HPDE6-E6E7 (cell line): ENCODE results near the gene AHI1.

Experiments
- DNase-seq: peaks from one replicate; pipeline ENCODE4 v3.0.0; 2011; ENCODE audit warnings: missing footprints; ENCODE audit errors: extremely low spot score

Gene AHI1

DNA sequence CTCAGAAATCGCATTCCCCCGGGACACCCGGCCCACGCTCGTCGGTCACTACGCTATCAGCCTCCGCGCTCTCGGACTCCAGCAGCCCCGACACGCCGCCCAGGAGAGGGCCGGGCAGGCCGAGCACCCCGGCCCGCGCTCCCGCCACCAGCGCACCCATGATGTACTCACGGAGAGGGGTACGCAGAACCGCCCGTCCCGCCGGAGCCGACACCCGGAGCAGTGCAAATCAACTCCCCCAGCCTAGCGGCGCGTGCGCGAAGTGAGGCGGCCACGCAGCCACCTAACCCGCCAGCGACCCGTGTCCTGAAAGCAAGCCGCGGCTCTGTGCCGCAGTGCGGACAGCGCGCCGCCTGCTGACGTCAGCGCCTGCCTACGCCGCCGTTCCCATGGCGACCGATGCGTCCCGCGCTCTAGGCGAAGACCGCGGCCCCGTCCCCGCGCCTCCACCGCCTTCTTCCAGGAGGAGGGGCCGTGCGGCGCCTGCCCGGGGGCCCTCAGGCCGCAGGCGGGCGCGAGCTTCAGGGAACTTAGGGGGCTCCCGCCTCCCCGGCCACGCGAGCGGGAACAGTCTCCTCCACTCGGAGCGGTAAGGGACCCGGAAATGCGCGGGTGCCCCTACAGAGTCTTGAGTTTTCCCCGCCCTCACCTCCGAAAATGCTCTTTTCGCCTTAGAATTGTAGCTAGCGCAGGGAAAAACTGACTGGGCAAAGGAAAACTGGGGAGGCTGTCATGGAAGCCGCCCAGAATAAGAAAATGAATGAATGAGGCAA is at the start of gene AHI1:
Gene AHI1, minus strand, starts transcription at position 329 of the 773 bp plus-strand sequence. CDS start 5,503 bp downstream, outside the sequence.
- DNase-seq = peak; percentile 74

GRCh38 chr6:135546680-135547418 is 49.3 kb upstream of the AHI1 start:
- no peak for DNase-seq

- no peak for DNase-seq
Measured at GRCh38 chr6:135546206-135546605, 48.7 kb upstream of the AHI1 start.

DNA sequence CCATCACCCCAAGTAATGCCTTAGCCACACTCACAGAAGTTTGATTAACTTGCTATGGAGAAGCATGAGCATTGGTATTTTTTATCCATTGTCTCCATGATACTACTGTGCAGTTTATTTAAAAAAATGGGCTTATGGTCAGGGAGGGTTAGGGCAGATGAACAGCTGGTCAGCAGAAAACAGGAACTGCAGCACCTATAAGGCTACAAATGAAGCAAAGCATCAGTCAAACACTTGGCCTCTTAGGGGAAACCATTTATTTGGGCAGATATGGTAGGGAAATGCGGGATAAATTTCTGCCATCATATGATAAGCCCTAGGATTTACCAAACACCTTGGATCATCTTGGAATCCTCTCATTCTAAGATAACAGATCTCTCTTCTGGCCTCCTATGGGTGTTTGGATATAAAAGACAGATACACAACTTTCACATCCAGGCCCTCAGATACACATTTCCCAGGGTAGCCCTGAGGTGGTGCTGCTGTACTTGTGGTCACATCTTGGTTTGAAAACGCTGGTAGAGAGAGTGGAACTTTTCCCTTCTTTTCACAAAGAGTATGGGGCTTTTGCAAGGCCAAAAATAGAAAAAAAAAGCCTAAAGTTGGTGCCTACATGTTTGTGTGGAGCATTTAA is 42.8 kb upstream of the AHI1 start:
- no peak for DNase-seq

GRCh38 chr6:135537741-135538301 is 40.3 kb upstream of the AHI1 start:
- peak; percentile 58 for DNase-seq

DNA sequence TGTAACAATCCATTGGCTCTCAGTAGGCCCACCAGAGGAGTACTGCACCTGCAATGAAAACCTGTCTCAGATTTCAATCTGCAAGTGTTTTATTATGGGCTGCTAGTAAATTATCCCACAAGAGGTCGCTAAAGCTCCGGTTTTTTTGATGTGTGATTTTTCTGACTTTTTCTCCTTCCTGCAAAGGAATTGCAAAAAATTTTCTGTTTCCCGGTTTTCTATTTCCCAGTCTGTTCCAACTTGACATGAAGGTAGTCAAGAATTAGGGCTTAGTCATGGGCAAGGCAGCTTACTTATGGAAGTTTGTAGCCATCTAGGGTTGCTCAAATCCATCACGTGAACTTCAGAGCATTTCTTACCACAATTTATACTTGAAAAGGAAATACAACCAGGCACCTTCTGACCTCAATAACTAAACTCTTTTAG is 38.5 kb upstream of the AHI1 start:
- peak; percentile 31 for DNase-seq

DNA sequence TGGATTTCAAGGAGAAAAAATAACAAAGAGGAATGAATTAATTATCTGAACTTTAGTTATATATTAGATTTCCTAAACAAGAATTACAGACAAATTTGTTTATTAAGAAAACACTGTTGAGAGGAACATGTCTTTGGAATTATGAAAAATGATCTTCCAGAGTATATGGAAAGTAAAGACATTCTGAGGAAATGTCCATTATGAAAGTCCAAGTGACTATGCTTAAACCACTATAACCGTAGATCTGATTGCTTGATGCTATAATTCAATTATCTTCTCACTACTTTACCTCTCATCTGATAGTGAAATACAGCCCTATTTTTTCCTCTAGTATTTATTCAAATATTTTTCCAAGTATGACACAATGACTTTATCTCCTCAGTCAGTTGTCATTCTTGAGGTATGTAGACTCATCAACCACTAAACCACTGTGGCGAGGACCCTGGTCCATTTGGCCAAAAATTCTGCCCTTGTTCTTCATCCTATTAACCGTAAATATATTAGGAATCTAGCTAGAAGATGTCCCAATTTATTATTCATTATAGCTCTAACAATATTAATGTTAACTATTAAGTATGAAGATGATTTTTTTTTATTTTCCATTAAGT is 37.3 kb upstream of the AHI1 start:
- no peak for DNase-seq

- no peak for DNase-seq
Measured at GRCh38 chr6:135532559-135532958, 35.0 kb upstream of the AHI1 start.

DNA sequence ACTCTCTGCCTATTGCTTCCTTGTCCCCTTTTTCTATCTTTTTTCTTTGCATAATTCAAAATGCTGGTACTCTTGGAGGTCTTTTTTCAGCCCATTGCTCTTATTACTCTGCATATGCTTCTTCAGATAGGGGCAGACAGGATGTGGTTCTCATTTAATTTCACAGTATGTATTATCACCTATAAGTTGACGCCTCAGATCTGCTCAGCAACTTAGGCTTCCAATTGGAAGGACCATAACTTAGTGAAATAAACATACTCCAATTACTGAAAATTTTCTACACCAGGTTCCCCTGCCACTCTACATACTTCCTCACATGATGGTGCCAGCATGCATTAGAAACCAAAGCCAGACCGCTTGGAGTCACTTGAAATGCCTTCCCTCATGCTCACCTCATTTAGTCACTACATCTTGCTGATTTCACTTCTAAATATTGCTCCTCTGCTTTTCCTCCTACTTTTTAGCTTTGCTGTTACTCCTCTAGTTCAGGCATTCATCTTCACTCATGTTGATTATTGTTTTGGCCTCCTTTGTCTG is 34.5 kb upstream of the AHI1 start:
- no peak for DNase-seq

GRCh38 chr6:135530113-135530512 is 32.6 kb upstream of the AHI1 start:
- no peak for DNase-seq

DNA sequence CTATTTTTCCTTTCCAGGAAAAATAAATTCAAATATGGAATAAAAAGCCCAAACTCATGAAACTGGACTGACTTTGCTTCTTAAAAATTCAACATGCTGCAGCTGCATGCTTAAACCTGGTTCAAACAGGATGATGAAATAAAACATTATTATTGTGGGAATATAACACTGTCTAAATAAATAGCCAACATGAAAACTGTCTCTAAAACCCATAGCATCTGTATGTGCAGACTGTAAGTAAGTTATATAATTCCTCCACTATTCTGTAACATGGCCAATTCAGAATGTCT is 30.4 kb upstream of the AHI1 start:
- DNase-seq = no peak

GRCh38 chr6:135527116-135527959 is 29.8 kb upstream of the AHI1 start:
- DNase-seq = no peak

GRCh38 chr6:135525594-135525993 is 28.1 kb upstream of the AHI1 start:
- DNase-seq = no peak

DNA sequence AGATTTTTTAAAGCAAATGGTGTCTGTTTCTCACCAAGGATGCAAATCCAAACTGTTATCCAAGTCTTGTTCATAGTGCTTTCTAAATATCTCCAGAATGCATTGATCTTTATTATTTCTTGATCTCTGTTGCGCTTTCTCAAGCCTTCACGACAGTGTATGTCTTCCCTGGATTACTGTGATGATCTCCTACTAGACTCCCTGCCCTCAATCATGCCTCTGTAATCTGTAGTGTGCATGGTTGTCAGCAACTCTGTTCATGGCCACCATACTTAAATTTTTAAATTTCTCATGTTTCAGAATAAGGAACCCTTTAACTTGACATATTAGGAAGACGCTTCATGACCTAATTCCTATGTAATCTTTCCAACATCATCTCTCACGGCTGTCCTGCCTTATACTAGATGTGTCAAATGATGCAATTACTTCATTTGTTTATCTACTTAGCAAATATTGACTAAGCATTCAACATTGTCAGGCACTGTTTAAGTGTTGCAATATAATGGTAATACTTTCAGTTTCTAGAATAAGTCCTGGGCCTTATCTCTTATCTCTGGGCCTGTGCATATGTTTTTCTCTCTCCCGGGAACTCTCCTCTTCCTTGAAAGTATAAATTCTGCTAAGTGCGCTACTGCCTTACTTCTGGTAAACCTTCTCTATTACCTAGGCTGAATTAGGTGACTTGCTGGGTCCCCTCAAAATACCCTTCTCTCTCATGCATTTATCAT is 25.6 kb upstream of the AHI1 start:
- DNase-seq = peak; percentile 4

DNA sequence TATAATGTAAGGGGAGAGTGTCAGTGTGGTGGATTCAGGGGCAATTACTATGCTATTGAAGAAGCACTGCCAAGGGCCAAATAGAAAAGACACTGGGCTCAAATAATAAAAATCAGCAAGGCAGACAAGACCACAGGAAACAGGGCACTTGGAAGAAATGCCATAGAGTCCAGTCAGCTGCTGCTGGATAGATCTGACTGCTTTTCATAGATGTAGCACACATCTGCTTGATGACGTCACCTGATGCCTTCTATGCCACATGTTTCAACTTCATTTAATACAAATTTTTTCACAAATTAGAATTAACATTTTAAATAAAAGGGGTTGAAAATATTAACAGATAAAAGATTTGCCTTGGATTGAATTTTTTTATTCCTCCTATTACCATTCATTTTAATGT is 23.9 kb upstream of the AHI1 start:
- no peak for DNase-seq

DNA sequence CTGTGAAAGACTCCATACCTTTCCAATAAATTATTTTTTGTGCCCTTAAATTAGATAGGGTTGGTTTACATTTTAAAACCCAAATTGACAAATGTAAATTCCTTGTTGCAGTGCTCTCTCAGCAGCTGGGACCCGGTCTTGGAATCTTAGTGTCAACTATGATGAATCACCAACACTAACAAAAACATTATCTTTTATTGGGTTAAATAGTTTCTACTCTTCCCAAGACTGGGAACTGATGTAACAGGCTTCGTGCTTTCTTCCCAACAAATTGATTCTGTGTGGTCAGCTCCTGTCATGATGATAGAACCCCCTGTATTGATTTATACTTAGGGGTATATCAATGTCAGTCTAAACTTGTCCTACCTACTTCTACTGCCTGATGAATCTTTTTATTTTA is 23.2 kb upstream of the AHI1 start:
- no peak for DNase-seq

- no peak for DNase-seq
Measured at GRCh38 chr6:135519348-135519747, 21.8 kb upstream of the AHI1 start.

DNA sequence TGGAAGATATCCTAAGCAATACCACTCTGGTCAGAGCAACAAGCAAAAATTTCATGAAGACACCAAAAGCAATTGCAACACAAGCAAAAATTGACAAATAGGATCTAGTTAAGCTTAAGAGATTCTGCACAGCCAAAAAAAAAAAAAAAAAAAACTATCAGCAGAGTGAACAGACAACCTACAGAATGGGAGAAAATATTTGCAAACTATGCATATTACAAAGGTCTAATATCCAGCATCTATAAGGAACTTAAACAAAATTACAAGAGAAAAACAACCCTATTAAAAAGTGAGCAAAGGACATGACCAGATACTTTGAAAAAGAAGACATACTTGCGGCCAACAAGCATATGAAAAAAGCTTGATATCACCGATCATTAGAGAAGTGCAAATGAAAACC is 20.0 kb upstream of the AHI1 start:
- no peak for DNase-seq

- no peak for DNase-seq
Measured at GRCh38 chr6:135514706-135515105, 17.2 kb upstream of the AHI1 start.

- peak; percentile 21 for DNase-seq
Measured at GRCh38 chr6:135506270-135506997, 8.9 kb upstream of the AHI1 start.
